HS-5 (cell line): ENCODE measurements around the gene LYSMD3.

Experiments used
- DNase-seq: peaks from one replicate; pipeline ENCODE4 v3.0.0-alpha.2; 2012; ENCODE audit warnings: low read depth

LYSMD3 gene

DNA sequence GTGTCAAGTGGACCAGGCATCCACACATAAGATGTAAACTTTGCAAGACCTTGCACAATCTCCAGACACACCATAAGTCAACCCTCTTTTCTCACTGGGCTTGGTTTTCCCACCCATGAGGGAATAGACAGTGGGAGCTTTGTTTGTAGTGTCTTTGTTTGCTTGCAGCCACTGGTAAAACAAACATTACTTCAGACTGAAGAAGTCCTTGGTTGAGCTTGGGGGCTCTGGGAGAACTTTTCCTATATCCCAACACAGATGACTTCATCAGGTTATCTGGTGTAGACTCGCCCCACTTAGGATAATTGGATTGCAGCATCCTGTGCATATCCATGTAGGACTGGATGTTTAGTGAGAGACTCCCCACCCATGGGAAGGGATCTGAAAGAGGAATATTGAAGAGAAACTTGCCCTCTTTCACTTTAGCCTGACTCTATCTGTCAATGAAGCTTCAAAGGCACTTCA lies 17.7 kb upstream of the LYSMD3 start:
- DNase-seq: no peak

DNA sequence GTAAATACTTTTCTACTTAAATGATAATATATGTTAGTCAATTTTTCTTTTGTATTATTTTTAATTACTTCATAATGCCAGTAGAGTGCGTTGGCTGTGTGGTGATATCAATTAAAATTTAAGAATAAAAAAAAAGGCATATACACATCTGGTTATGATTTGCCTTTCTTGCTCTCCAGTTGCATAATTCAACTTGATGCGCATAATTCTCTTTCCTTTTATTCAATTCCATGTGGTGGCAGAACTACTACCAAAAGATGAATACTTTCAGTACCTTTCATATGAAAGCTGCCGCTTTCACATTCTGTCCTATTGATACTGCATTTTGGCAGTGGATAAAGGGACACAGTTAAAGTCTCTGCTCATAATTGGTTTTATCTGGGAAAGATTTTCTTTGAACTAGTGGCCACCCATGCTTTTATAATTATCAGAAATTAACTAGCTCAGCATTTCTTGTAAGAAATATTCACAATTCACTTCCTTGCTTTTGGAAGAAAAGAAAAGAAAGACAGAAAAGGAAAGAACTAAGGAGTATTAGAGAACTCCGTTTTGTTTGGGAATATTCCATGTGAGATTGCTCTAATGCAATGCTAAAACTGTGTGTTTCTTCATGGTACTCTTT lies 16.9 kb upstream of the LYSMD3 start:
- DNase-seq: no peak

DNA sequence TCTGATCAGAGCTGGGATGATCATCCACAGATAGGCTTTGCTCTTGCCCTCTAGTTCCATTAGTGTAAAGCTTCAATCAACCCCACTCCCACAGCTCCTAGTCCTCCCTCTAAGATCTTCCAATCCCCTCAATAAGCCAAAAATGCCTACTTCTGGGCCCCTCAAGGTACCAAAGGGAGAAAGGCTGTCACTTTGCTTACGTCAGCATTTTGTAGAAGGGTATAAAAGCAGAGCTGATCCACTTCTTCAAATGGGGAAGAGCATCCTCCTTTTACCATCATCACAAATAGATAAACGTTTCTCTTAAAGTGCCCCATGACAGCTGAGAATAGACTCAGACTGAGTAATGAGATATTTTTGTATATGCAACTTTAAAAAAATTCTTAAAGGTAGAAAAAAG lies 16.1 kb upstream of the LYSMD3 start:
- no peak for DNase-seq

DNA sequence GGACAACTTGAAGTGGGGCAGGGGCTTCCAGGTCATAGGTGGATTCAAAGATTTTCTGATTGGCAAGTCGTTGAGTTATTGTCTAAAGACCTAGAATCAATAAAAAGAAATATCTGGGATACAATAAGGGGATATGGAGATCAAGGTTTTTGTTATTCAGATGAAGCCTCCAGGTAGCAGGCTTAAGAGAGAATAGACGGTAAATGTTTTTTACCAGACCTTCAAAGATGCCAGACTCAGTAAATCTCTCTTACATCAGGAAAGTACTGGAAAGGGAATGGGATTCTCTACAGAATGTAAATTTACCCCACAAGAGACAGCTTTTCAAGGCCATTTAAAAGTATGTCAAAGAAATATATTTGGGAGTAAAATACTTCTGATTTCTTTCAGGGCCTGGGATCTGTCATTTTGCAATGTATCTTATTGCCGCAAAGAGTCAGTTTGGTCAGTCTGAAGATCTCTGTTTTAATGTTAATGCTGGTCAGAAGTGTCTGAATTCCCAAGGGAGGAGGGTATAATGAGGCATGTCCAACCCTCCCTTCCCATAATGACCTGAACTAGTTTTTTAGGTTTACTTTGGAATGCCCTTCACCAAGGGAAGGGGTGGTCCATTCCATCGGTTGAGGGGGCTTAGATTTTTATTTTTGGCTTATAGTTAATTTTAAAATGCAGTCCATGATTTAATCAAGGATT lies 13.6 kb upstream of the LYSMD3 start:
- no peak for DNase-seq

DNA sequence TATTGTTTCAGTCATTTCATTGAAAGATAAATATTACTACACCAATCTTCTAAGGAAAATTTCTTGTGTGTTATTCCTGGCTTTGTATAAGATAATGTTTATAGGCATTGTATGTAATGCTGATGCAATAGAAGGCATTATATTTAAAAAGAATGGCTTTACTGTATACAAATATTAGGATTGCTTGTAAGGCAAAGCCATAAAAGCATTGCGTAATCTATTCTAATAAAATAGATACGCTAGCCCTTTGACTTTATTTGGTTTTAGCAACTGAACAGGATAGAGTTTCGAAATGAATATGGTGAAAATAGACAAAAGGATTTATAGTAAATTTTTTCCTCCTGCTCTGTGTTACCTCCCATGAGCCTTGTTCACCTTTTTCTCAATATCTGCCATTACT lies 5.5 kb upstream of the LYSMD3 start:
- no peak for DNase-seq

DNA sequence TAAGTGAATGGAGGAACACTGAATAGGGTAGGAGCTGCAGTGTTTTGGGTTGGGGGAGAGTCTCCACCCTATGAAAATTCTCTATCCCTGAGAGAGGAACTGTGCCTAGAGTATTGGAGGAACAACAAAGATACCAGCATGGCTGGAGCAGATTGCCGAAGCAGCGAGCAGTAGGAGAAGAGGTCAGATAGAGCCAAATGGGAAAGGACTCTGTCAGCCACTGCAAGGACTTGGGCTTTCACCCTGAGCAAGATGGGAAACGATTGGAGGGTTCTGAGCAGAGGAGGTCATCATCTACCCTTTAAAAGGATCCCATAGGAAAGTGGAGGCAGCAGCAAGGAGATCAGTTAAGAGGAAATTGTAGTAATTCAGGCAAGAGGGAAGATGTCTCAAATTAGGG lies 4.4 kb upstream of the LYSMD3 start:
- no peak for DNase-seq

DNA sequence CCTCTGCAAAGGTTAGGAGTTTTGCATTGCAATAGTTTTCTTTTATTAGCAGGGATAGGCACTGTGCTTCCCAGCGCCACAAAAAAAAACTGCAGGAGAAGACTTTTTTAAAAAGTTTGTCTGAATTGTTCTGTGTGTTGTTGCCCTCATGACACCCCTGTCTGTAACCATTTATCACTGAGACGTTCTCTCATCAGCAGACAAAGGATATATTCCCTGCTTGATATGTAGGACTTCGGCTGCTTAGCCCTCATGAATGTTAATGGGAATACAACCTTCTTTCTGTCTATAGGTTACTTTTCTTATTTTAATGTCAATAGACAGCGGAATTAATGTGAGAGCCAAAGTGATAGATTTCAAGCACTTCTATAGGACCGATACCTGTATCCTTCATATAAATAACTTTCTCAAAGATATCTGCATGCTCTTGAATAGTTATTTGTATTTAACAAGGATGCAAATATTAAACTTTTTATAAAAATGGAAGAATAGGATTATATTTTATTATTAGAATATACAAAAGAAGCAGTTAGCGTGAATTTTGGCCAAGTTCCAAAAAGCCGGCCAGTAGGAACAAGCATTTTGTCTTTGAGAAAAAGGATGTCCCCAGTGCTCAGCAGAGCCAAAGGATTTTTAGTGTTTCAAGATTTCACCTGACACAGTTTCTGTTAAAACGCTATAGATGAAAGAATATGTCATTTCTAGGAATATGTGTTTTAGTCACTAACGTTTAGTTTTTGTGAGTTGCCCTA lies 1.5 kb upstream of the LYSMD3 start:
- DNase-seq: no peak

DNA sequence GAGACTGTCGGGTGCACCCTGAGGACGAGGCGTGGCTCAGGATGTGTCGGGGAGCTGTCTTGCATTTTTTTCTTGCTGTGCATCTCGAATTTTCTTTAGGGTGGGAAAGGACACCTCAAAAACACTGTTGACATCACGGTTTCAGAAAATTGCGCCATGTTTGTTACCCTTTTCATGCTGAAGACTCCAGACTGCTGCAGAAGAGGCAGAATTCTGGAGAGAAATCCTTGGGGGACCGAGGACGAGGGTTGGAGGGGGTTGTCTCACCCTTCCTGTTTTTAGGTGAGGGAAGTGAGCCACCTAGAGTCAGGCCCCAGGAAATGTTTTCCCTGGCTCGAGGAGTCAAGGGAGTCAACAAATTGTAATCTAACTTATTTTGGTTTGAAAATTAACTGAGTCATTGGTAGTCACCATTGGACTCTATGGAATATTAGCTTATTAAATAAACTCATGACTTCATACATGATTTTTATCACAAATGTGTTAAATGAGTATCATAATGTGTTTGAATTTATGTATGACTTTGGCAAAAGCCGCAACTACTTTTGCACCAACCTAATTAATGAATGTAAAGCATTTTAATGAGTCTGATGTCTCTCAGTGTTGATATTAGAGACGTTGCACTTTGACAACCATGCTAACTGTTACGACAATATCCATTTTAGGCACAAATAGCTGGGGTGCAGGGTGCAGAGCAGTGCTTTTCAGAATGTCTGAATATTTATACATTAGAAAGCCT lies 724 bp upstream of the LYSMD3 start:
- peak; percentile 70 for DNase-seq

DNA sequence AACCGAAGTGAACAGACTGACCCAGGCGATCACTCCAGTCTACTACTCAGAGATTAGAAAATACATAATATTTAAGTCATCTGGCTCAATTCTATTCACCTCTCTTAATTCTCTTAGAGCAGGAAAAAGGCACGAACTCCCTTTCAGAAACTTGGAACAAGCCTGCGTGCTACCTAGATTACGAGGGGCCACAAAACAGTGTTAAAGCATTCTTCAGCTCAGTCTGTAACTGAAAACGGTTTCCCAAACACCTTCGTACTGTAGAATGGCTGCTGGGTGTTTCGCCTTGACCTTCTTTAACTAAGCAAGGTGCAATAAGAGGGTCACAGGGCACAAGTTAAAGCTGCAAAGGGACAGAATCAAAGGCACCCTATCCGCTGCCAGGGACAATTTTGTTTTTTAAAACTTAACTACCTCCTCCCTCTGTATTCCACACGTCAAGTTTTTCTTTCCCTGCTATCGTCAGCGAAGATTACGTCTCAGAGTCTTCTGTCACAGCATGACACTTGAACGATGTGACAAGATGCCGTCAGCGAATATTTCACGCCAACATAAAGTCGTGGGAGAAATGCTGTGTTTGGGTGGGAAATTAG lies 687 bp downstream of the LYSMD3 start:
- no peak for DNase-seq

DNA sequence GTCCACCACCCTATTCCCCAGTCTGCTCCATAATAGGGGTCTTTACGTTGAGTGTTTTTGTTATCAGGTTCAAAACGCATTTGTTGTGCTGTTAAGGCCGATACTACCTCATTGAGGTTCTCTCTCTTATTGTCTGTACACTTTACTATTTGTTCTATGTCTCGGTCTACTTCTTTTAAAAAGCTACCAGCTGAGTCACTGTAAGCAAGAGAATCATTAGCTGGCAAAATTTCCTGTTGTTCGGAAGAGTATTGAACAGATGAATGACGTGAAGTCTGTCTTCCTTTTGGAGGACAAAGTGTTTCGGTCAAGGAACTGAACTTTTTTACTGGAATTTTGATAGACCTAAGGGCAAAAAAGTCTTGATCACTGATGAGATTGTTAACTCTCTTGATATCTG lies 10.3 kb downstream of the LYSMD3 start:
- DNase-seq: no peak

DNA sequence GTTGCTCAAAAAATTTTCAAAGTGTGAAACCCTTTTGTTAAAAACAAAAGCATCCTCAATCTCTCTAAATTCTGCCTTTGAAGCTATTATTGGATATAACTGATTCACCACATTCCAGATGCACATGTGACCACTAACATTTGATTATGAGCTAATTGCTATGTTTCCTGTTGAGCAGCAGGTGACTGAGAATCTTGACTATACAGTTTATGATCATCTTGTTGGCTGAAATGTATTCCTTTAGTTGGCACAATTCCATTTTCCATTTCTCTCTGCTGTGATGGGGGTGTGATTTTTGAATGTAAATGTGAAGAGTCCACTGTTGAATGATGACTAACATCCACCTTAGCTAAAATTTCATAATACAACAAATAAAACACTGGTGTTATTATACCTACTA lies 10.7 kb downstream of the LYSMD3 start:
- DNase-seq: peak; percentile 29

DNA sequence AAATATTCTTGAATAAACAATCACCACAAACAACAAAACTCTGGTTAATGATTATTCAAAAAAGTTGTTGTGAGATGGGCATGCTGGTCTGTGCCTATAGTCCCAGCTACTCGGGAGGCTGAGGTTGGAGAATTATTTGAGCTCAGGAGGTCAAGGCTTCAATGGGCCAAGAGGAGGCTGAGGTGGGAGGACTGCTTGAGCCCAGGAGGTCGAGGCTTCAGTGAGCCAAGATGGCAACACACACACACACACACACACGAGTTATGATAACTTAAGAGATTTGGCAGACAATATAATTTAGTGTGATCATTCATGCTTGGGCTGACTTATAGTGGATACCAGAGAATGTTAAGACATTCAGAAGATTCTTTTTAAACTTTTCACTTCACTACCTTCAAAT lies 14.9 kb downstream of the LYSMD3 start:
- DNase-seq: no peak

DNA sequence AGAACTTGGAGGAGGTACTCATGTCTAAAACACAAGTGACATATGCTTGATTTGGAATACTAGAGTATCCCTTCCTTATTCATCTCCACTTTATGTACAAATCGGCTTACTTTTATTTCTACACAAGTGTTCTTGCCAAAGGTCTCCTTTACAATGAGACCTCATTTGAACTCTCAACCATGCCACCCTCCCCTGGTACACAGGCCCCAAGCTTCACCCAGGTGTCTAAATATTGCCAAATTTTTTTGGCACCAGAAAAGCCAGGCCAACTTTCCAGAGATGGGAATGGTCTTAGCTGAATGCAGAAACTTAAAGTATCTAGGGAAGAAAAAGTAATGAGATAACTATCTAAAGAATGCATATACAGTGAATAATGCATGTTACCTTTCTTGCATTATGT lies 18.9 kb downstream of the LYSMD3 start:
- no peak for DNase-seq

DNA sequence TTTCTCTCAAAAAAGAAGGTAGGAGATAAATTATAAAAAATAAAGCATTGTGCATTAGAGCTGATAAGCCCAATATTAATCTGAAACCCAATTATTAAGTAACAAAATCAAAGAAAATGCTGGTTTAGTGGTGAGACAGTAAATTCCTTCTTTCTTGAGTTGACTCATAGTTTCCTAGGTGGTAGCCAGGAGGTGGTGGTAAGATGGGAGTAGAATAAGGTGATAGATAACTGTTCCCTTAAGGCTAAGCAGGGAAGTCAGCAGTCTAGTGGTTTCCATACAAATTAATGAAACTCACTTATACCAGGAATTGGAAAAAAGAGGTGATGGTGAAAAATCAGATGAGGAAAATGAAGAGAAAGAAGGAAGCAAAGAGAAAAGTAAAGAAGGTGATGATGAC lies 23.2 kb downstream of the LYSMD3 start:
- no peak for DNase-seq

DNA sequence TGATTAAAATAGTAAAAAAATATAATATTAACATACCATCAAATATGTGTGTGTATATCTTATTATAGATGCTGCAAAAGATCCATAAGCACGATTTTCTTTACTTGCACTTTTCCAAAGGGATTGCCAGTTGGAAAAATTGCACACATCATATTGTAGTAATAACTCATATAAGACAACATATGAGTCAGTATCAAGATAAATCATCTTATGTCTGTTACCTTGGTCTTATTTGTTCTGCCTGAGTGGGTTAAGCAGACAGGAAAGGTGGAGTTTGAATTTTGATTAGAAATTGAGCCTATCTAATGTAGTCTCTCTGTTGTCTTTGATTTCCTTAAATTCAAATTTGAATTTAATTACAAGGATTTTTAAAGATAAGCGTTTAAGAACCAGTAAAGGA lies 24.6 kb downstream of the LYSMD3 start:
- DNase-seq: no peak

DNA sequence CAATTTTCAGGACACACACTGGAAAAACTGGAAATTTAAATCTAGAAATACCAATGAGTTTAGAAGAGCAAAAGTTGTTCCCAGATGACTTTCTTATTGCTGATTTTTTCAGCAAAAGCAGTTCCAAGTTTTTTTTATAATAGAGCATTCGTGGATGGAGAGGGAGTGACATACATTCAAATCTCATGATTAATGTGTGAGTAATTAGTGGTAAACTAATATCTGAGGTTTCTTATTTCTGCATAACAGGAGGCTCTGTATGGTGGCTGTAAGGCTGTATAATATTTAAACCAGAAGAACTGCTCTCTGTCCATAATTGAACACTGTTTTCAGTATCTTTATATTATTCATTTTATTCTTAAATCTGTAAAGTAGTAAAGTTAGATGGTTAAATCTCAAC lies 25.8 kb downstream of the LYSMD3 start:
- no peak for DNase-seq

DNA sequence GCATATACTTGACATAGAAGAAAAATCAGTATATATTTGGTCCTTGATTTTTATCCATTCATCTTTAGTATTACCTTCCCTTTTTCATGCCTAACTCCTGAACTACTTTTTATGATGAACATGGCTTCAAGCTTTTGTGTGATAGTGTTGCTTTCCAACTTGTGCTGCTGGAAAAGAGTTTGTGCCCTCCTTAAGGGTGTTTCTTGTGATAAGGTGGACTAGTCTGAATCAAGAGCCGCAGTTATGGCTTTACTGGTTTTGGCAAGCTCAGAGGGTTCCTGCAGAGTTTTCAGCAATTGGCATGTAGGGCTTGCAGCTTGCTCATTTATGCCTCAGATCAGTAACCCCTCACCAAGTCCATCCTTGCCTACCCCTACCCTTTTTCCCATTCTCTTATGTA lies 34.2 kb downstream of the LYSMD3 start:
- no peak for DNase-seq

DNA sequence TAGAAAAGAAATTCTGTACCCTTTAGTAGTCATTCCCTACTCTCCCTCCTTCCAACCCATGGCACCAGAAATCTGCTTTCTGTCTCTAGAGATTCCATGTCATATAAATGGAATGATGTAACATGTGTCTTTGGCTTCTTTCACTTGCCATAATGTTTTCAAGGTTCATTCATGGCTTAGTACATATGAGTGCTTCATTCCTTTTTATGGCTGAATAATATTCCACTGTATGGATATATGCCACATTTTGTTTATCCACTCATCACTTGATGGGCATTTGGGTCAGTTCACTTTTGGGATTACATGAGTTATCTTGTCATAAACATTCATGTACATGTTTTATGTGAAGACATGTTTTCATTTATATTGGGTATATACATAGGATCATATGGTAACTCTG lies 35.3 kb downstream of the LYSMD3 start:
- no peak for DNase-seq

DNA sequence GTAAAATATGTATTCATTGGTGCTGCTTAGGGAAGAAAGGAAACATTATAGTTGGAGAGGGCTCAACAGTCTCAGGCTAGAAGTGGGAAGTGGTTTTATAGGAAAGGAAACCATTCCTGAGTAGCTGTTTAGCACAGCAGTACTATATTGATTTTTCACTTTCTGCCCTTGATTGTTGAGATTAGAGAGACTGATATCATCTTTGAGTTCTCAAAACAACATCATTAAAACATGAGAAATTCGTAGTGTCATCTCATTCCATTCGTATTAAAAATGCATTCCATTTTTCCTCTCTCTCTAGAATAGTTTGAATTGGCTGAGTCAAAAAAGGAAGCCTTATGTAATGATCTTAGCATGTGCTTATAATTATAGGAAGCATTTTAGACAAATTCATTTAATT lies 40.6 kb downstream of the LYSMD3 start:
- peak; percentile 86 for DNase-seq

DNA sequence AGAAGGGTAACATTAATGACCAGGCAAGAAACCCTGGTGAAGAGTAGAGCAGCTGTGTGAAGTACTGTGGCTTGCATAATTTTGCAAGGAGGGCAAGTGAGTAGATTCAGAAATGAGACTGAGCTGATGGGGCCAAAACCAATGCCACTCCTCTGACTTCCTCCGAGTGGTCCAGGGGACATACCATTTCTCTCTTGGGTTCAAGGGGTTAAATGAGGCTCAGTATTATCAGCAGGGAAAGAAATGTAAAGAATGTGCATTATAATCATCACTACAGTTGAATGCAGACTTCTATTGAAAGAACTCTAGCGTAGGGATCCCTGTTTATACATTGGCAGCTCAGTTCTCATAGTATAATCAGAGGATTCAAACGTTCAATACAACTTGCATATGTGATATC lies 44.8 kb downstream of the LYSMD3 start:
- DNase-seq: no peak

DNA sequence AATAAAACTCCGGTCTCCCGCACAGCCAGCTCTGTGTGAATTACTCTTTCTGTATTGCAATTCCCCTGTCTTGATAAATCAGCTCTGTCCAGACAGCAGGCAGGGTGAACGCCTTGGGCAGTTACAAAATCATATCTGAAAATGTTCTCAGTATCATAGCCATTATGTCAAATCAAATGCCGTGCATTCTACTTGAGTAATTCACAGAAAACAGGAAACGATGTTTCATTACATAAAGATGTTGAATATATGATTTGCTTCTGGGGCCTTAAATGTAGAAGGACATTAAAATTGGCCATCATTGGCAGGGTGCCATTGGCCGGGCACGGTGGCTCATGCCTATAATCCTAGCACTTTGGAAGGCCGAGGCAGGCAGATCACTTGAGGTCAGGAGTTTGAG lies 46.2 kb downstream of the LYSMD3 start:
- peak; percentile 92 for DNase-seq

DNA sequence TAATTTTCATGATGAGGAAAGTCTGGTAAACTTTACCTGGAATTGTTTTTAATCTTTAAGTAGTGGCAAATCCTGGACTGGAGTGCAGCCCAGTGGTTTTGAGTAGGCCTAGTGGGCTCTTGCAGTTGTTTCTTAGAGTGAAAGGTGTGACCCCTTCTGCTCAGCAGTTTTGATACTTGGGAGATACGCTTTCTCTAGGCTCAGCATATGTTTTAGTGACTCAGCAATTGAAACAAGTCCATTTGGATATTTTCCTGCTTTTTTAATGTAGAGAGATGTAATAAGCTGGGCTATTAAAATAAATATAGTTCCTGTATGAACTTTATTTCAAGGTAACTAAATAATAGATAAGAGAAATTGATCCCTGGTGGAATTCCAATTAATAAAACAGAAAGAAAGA lies 48.7 kb downstream of the LYSMD3 start:
- DNase-seq: no peak
